LHCN-M2 (cell line): ENCODE data around the gene RNPEPL1. TPM values are rescaled to one million over a fixed set of nuclear protein-coding genes. Genes with fewer than 3 reads are reported as not detected.
"Not testable (repeated sequence)": the region's sequence is repeated elsewhere in the genome, so short reads cannot be mapped to it uniquely, and the experiment has no call there.

Experiments used
- DNase-seq: peaks from one replicate; pipeline ENCODE4 v3.0.0-alpha.2; 2012; ENCODE audit warnings: low read depth
- total RNA-seq: library from RNA; depleted of rRNA; stranded (reverse); fragments of >200 nt; gene quantifications from 2 replicates; pipeline ENCODE4 v1.2.3, GENCODE V29; 2014

RNPEPL1 gene
- total RNA-seq, 1 experiment from 2014 or later: 13.6 TPM

- DNase-seq: no peak
Observed at GRCh38 chr2:240603081-240603835, 35.0 kb downstream of the RNPEPL1 start.

GRCh38 chr2:240603846-240604245, 35.6 kb downstream of the RNPEPL1 start:
- DNase-seq: no peak

GRCh38 chr2:240604291-240604938, 36.1 kb downstream of the RNPEPL1 start:
- DNase-seq: peak; percentile 61

GRCh38 chr2:240604939-240605716, 36.8 kb downstream of the RNPEPL1 start:
- no peak for DNase-seq

GRCh38 chr2:240605867-240606743, 37.8 kb downstream of the RNPEPL1 start:
- no peak for DNase-seq

GRCh38 chr2:240611601-240612210, 43.4 kb downstream of the RNPEPL1 start:
- DNase-seq: no peak

- DNase-seq: no peak
Observed at GRCh38 chr2:240613781-240614180, 45.5 kb downstream of the RNPEPL1 start.

- no peak for DNase-seq
Observed at GRCh38 chr2:240614391-240614790, 46.1 kb downstream of the RNPEPL1 start.

GRCh38 chr2:240615396-240615795, 47.1 kb downstream of the RNPEPL1 start:
- DNase-seq: no peak

GRCh38 chr2:240615820-240616547, 47.7 kb downstream of the RNPEPL1 start:
- no peak for DNase-seq

- DNase-seq: not testable (repeated sequence)
Observed at GRCh38 chr2:240616860-240617666, 48.8 kb downstream of the RNPEPL1 start.

GRCh38 chr2:240618776-240619175, 50.5 kb downstream of the RNPEPL1 start:
- DNase-seq: no peak

- no peak for DNase-seq
Observed at GRCh38 chr2:240619506-240620148, 51.3 kb downstream of the RNPEPL1 start.

GRCh38 chr2:240620149-240620731, 52.0 kb downstream of the RNPEPL1 start:
- DNase-seq: no peak

- DNase-seq: no peak
Observed at GRCh38 chr2:240620859-240621258, 52.6 kb downstream of the RNPEPL1 start.

- DNase-seq: no peak
Observed at GRCh38 chr2:240622060-240622411, 53.8 kb downstream of the RNPEPL1 start.

- no peak for DNase-seq
Observed at GRCh38 chr2:240622531-240623235, 54.4 kb downstream of the RNPEPL1 start.

GRCh38 chr2:240623531-240624010, 55.3 kb downstream of the RNPEPL1 start:
- no peak for DNase-seq
